NCI-H146 treated with DMSO at 0.1 percent for 48 hours (cell line): ENCODE results near the gene WNK2.
A peak's percentile ranks its signal among the peaks of the same experiment; 100 is the strongest.

ENCODE experiments used
- DNase-seq: peaks from one replicate; lab custom pipeline; 2025; ENCODE audit not compliant: unreplicated experiment; lab: John Stamatoyannopoulos, UW

Gene WNK2

GRCh38 chr9:93212409-93212808 lies 28.5 kb downstream of the WNK2 start:
- no peak for DNase-seq

- no peak for DNase-seq
Measured at GRCh38 chr9:93216073-93216365, 32.1 kb downstream of the WNK2 start.

GRCh38 chr9:93217706-93218105 lies 33.8 kb downstream of the WNK2 start:
- no peak for DNase-seq

- no peak for DNase-seq
Measured at GRCh38 chr9:93218161-93218560, 34.2 kb downstream of the WNK2 start.

- no peak for DNase-seq
Measured at GRCh38 chr9:93218671-93219420, 34.9 kb downstream of the WNK2 start.

GRCh38 chr9:93219692-93220091 lies 35.8 kb downstream of the WNK2 start:
- DNase-seq, result no peak

GRCh38 chr9:93220627-93221026 lies 36.7 kb downstream of the WNK2 start:
- DNase-seq, result no peak

- no peak for DNase-seq
Measured at GRCh38 chr9:93221044-93221443, 37.1 kb downstream of the WNK2 start.

GRCh38 chr9:93222890-93223259 lies 38.9 kb downstream of the WNK2 start:
- DNase-seq, result no peak

GRCh38 chr9:93223260-93224180 lies 39.6 kb downstream of the WNK2 start:
- DNase-seq, result no peak

GRCh38 chr9:93224591-93224990 lies 40.7 kb downstream of the WNK2 start:
- peak; percentile 3 for DNase-seq

GRCh38 chr9:93225417-93225816 lies 41.5 kb downstream of the WNK2 start:
- no peak for DNase-seq

GRCh38 chr9:93225892-93226291 lies 42.0 kb downstream of the WNK2 start:
- DNase-seq, result no peak

GRCh38 chr9:93226819-93227218 lies 42.9 kb downstream of the WNK2 start:
- no peak for DNase-seq

GRCh38 chr9:93228030-93228429 lies 44.1 kb downstream of the WNK2 start:
- no peak for DNase-seq

GRCh38 chr9:93228453-93228852 lies 44.5 kb downstream of the WNK2 start:
- no peak for DNase-seq

- no peak for DNase-seq
Measured at GRCh38 chr9:93229636-93230035, 45.7 kb downstream of the WNK2 start.

- DNase-seq, result no peak
Measured at GRCh38 chr9:93230185-93230584, 46.2 kb downstream of the WNK2 start.

- no peak for DNase-seq
Measured at GRCh38 chr9:93230601-93231000, 46.7 kb downstream of the WNK2 start.

- DNase-seq, result no peak
Measured at GRCh38 chr9:93231121-93231694, 47.3 kb downstream of the WNK2 start.

- no peak for DNase-seq
Measured at GRCh38 chr9:93231716-93232115, 47.8 kb downstream of the WNK2 start.

- DNase-seq, result peak; percentile 34
Measured at GRCh38 chr9:93232388-93232960, 48.5 kb downstream of the WNK2 start.
